GM23248 (cell line): Measurements from ENCODE around the gene GDF7. TPM values are rescaled to one million over a fixed set of nuclear protein-coding genes. Genes with fewer than 3 reads are reported as not detected.

Experiments
- DNase-seq: peaks from one replicate; pipeline ENCODE4 v3.0.0-alpha.2; 2015
- H2AFZ ChIP-seq: fragments of 200-600 bp; sonication (generic); 2 replicates; pipeline ENCODE4 v1.6.1; 2016; ENCODE audit warnings: antibody characterized with exemption
- H3F3A ChIP-seq: fragments of 200-600 bp; sonication (generic); 2 replicates; pipeline ENCODE4 v1.6.1; 2016; ENCODE audit warnings: mild to moderate bottlenecking, antibody characterized with exemption, mixed run types; ENCODE audit not compliant: insufficient read depth
- H3K27ac ChIP-seq: fragments of 200-600 bp; sonication (generic); 2 replicates; pipeline ENCODE4 v1.5.1; 2016; ENCODE audit warnings: mild to moderate bottlenecking
- H3K27me3 ChIP-seq: fragments of 200-600 bp; sonication (generic); replicated peaks from 2 replicates; pipeline ENCODE4 v1.6.1; 2016; ENCODE audit warnings: mild to moderate bottlenecking; ENCODE audit not compliant: insufficient read depth
- H3K36me3 ChIP-seq: fragments of 200-600 bp; sonication (generic); 2 replicates; pipeline ENCODE4 v1.6.1; 2016; ENCODE audit warnings: low read depth, mild to moderate bottlenecking
- H3K4me1 ChIP-seq: fragments of 200-600 bp; sonication (generic); 2 replicates; pipeline ENCODE4 v1.6.1; 2016; ENCODE audit warnings: mild to moderate bottlenecking; ENCODE audit not compliant: insufficient read depth
- H3K4me2 ChIP-seq: fragments of 200-600 bp; sonication (generic); one replicate; pipeline ENCODE4 v1.6.1; 2016; ENCODE audit warnings: mild to moderate bottlenecking; ENCODE audit not compliant: unreplicated experiment
- H3K4me3 ChIP-seq: fragments of 200-600 bp; sonication (generic); 2 replicates; pipeline ENCODE4 v1.5.1; 2016; ENCODE audit warnings: mild to moderate bottlenecking
- H3K79me2 ChIP-seq: fragments of 200-600 bp; sonication (generic); 2 replicates; pipeline ENCODE4 v1.6.1; 2016; ENCODE audit warnings: mild to moderate bottlenecking; ENCODE audit not compliant: insufficient read depth
- H3K9ac ChIP-seq: fragments of 200-600 bp; sonication (generic); 2 replicates; pipeline ENCODE4 v1.6.1; 2016; ENCODE audit warnings: mild to moderate bottlenecking
- H3K9me2 ChIP-seq: fragments of 200-600 bp; sonication (generic); 2 replicates; pipeline ENCODE4 v1.6.1; 2016; ENCODE audit warnings: mixed run types, mild to moderate bottlenecking, moderate library complexity; ENCODE audit not compliant: insufficient read depth
- H3K9me3 ChIP-seq: fragments of 200-600 bp; sonication (generic); one replicate; pipeline ENCODE4 v1.6.1; 2017; ENCODE audit warnings: low read depth
- H4K20me1 ChIP-seq: fragments of 200-600 bp; sonication (generic); 2 replicates; pipeline ENCODE4 v1.6.0; 2016; ENCODE audit not compliant: insufficient read depth
- EZH2 ChIP-seq: fragments of 200-600 bp; sonication (generic); IDR thresholded peaks from 2 replicates; pipeline ENCODE4 v1.6.1; 2018; ENCODE audit warnings: antibody characterized with exemption, mild to moderate bottlenecking; ENCODE audit not compliant: insufficient read depth, poor library complexity, severe bottlenecking
- EZH2phosphoT487 ChIP-seq: fragments of 200-600 bp; sonication (generic); IDR thresholded peaks from 2 replicates; pipeline ENCODE4 v1.6.1; 2018; ENCODE audit warnings: antibody characterized with exemption, moderate library complexity, mild to moderate bottlenecking, low read depth; ENCODE audit not compliant: insufficient read depth
- WGBS, 2 experiments: methylation state at CpG; one replicate each; pipeline ENCODE4 v1.1.6; 2015 to 2017; ENCODE audit warnings: low lambda C conversion rate in 2 of 2, low coverage in 1 of 2; ENCODE audit errors: missing lambda C conversion rate in 2 of 2; 5-methylcytosine and 5-hydroxymethylcytosine counted together
- in situ Hi-C: fragments of 300-500 bp; cut with MboI; formaldehyde crosslinking; loops from 2 replicates; pipeline ENCODE4 v1.15.0; 2020
- polyA plus RNA-seq: library from polyadenylated mRNA; unstranded; fragments of >200 nt; fragmentation: Nextera tagmentation; extraction: Ambion mirVana; gene quantifications from 2 replicates; pipeline ENCODE4 v1.2.1, GENCODE V29; 2016
- total RNA-seq: library from RNA; depleted of rRNA; stranded (reverse); fragments of >200 nt; shearing (Covaris generic); gene quantifications from 2 replicates; pipeline ENCODE4 v1.2.3, GENCODE V29; 2014

GDF7 gene
- total and polyA plus RNA-seq, 2 experiments from 2014 or later = 0.03 TPM; not detected in 1

DNA sequence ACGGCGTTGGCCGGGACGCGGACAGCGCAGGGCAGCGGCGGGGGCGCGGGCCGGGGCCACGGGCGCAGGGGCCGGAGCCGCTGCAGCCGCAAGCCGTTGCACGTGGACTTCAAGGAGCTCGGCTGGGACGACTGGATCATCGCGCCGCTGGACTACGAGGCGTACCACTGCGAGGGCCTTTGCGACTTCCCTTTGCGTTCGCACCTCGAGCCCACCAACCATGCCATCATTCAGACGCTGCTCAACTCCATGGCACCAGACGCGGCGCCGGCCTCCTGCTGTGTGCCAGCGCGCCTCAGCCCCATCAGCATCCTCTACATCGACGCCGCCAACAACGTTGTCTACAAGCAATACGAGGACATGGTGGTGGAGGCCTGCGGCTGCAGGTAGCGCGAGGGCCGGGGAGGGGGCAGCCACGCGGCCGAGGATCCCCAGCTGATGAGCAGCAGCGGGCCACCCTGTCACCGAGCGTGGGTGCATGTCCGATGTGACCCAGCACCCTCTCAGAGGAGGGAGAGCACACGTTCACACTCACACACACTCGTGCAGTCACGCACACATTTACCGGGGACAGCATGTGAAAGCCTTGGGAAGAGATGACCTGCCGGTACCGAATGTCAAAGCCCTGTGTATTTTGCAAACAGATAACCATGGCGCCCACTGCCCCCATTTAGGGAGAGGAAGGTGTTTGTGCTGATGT, 4.2 kb downstream of the GDF7 start:
- Histone ChIP-seq H3K9me2 (no peaks in the 10 kb centered on the region), H3K9ac (no peak overlapping the region), H3K36me3 (no peaks in the 10 kb centered on the region), H3F3A (0 out of 2 replicates have a peak, but pooled peaks cover 5% of the 10 kb centered on the region), H2AFZ (no peak overlapping the region), H3K27me3 (peaks cover 62% of the 10 kb centered on the region), H4K20me1 (no peaks in the 10 kb centered on the region), H3K4me3 (no peak overlapping the region), H3K4me1 (no peaks in the 10 kb centered on the region; the same call in 1 of the 2 replicates), H3K27ac (no peak overlapping the region), H3K79me2 (no peaks in the 10 kb centered on the region), H3K4me2 (no peak overlapping the region), H3K9me3 (no peaks in the 10 kb centered on the region)
- TF ChIP-seq EZH2phosphoT487 (0 out of 2 replicates have a peak, but pooled peaks have one; percentile 49), EZH2 (no peak)
- DNase-seq = peak; percentile 11
- in situ Hi-C loops = no loop called here
- WGBS, 2 experiments = 8 to 10% methylated on average over 41 to 58 of the region's 60 CpGs

DNA sequence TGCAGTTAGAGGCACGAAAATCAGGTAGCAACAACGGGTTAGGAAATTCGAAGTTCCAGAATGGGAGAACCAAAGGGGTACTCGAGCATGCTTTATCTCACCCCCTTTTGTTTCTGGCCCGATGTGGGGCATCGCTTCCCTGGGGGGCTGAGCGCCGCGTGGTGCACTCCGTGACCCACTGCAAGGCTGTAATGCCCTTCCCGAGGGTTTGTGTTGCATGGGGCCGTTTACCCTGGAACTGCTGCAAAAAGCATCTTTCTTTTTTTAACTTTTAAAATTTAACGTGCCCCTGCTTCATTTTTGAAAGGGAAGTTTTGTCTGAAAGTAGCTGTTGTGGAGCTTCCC, 4.8 kb downstream of the GDF7 start:
- in situ Hi-C loops = no loop called here
- Histone ChIP-seq H3K27ac (no peak overlapping the region), H2AFZ (no peak overlapping the region), H3K9me3 (no peaks in the 10 kb centered on the region), H4K20me1 (no peaks in the 10 kb centered on the region), H3K27me3 (peaks cover 56% of the 10 kb centered on the region), H3K9ac (no peak overlapping the region), H3K4me2 (no peak overlapping the region), H3K4me1 (no peaks in the 10 kb centered on the region; the same call in 1 of the 2 replicates), H3K79me2 (no peaks in the 10 kb centered on the region), H3K9me2 (no peaks in the 10 kb centered on the region), H3K36me3 (no peaks in the 10 kb centered on the region), H3F3A (0 out of 2 replicates have a peak, but pooled peaks cover 5% of the 10 kb centered on the region), H3K4me3 (no peak overlapping the region)
- 13 to 16% methylated on average over 13 of the region's 13 CpGs for WGBS, 2 experiments
- no peak for TF ChIP-seq EZH2phosphoT487
- peak; percentile 84 for TF ChIP-seq EZH2
- no peak for DNase-seq

DNA sequence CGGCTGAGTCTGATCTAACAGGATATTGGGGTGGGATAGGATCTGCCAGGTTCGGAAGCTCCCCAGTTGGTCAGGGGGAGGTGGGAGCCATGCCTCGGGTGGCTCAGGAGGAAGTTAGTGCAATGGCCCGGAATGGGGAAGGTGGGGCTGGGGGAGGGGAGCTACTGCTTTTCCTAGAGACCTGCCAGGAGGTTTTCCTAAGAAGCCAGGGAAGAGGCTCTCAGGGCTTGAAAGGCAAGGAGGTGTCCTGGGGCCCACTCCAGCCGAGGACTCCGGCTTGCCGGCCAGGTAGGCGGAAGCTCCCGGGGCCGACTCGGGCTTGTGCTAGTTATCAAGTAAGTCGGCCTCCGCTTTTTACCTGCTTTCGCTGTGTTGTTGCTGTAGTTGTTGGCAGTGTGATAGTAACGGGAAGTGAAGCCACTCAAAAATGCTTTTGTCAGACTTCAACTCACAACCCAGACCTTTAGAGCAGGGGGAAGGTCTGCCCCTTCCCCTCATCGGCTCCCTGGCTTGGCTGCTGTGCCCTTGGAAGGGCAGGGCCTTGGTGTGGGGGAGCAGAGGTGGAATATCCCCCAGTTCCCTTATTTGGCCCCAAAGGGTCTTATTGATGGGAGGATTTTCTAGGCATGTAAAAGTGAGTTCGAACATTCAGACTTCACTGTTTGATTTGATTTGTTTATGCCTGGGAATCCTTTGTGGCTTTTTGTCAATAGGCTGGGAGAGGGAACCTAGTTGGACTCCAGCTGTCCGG, 5.4 kb downstream of the GDF7 start:
- Histone ChIP-seq H3K36me3 (no peaks in the 10 kb centered on the region), H3K27ac (no peak overlapping the region), H3K9me3 (no peaks in the 10 kb centered on the region), H4K20me1 (no peaks in the 10 kb centered on the region), H2AFZ (no peak overlapping the region), H3K79me2 (no peaks in the 10 kb centered on the region), H3K4me3 (no peak overlapping the region), H3K27me3 (peaks cover 55% of the 10 kb centered on the region), H3K9me2 (no peaks in the 10 kb centered on the region), H3K4me2 (no peak overlapping the region), H3K9ac (no peak overlapping the region), H3F3A (0 out of 2 replicates have a peak, but pooled peaks cover 5% of the 10 kb centered on the region), H3K4me1 (no peaks in the 10 kb centered on the region; the same call in 1 of the 2 replicates)
- TF ChIP-seq EZH2phosphoT487 (no peak), EZH2 (no peak)
- no peak for DNase-seq
- in situ Hi-C loops = no loop called here
- 29 to 33% methylated on average over 17 to 18 of the region's 18 CpGs for WGBS, 2 experiments

- TF ChIP-seq EZH2phosphoT487 = no peak
- TF ChIP-seq EZH2 = no peak
- Histone ChIP-seq H3K27ac (no peak overlapping the region), H3F3A (0 out of 2 replicates have a peak, but pooled peaks cover 5% of the 10 kb centered on the region), H2AFZ (no peak overlapping the region), H3K9me2 (no peaks in the 10 kb centered on the region), H3K27me3 (peaks cover 41% of the 10 kb centered on the region), H3K36me3 (no peaks in the 10 kb centered on the region), H3K79me2 (no peaks in the 10 kb centered on the region), H3K4me3 (no peak overlapping the region), H3K4me1 (no peaks in the 10 kb centered on the region; the same call in 1 of the 2 replicates), H4K20me1 (no peaks in the 10 kb centered on the region), H3K9ac (no peak overlapping the region), H3K4me2 (no peak overlapping the region), H3K9me3 (no peaks in the 10 kb centered on the region)
- 77% methylated on average over 5 of the region's 5 CpGs for WGBS, 2 experiments
- no peak for DNase-seq
- in situ Hi-C loops = no loop called here
Observed at GRCh38 chr2:20673686-20674308, 6.9 kb downstream of the GDF7 start.
